ENCODE measurements around the gene CST2. TPM values are rescaled to one million over a fixed set of nuclear protein-coding genes. Genes with fewer than 3 reads are reported as not detected.
"Not testable (repeated sequence)": the region's sequence is repeated elsewhere in the genome, so short reads cannot be mapped to it uniquely, and the experiment has no call there.

CST2 gene
- total and polyA plus RNA-seq, 2 donors (not counting 3 experiments of a cell fraction or from before 2014, with no cell fraction given), result not detected

DNA sequence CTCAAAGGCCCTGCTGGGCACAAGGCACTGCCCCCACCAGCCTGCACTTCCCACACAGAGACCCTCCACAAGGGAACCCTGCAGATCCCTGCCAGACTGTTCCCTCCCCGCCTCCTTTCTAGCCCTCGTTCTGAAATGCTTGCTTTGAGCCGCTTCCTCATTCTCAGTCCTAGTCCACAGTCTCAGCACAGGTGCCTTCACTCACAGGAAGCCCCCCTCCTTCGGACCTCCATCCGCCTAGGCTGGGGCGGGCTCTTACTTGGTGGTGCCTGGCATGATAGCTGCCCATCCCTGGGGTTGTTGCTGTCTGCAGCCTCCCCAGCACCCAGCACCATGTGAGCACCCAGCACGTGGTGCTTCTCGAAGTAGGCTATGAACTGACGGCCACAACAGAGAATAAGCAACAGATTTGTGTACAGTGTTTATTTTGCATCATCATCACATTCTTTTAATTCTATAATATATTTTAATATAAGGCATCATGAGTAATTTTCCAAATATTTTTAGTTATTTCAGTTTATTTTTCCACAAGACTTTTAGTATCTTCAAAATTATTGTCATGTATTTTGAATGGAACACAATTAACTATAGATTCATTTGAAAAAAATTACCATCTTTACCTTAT lies 40.7 kb upstream of the CST2 start:
- Histone ChIP-seq H3K27me3 (ENCODE audit: control insufficient read depth in 2 of 2, insufficient read depth in 2 of 2, low read length in 2 of 2) (peaks cover 2 to 8% of the 10 kb centered on the region in 2 experiments), H3K4me1 (ENCODE audit: control insufficient read depth, extremely low read depth, insufficient read depth, low read length) (no peaks in the 10 kb centered on the region), H3K9me3 (replicated peaks; ENCODE audit: control insufficient read depth, insufficient read depth, low read length) (no peaks in the 10 kb centered on the region), H3K9ac (replicated peaks; ENCODE audit: extremely low read depth, insufficient read depth, low read length) (no peak overlapping the region), H3K36me3 (ENCODE audit: control insufficient read depth in 2 of 2, extremely low read depth in 1 of 2, insufficient read depth in 2 of 2, low read length in 2 of 2) (no peaks in the 10 kb centered on the region), H3K4me2 (ENCODE audit: insufficient read depth, low read length) (no peak overlapping the region), H4K20me1 (replicated peaks; ENCODE audit: control insufficient read depth, extremely low read depth, insufficient read depth, low read length) (no peaks in the 10 kb centered on the region), H3K79me2 (ENCODE audit: control insufficient read depth, insufficient read depth, low read length) (no peaks in the 10 kb centered on the region), H3K4me3 (replicated peaks in 1 of 3; ENCODE audit: insufficient read depth in 1 of 3, low read depth in 1 of 3, low read length in 3 of 3) (no peak overlapping the region), H2AFZ (ENCODE audit: low read depth, low read length) (no peak overlapping the region), H3K9me1 (replicated peaks; ENCODE audit: control insufficient read depth, extremely low read depth, insufficient read depth, low read length) (no peaks in the 10 kb centered on the region), H3K27ac (ENCODE audit: insufficient read depth, low read depth, low read length) (no peak overlapping the region)
- BruUV-seq (replicated peaks), result no TSS peak
- DNase-seq (ENCODE audit: low read depth, low spot score), result no peak
- TF ChIP-seq MAX (IDR thresholded peaks at IDR 0.05; ENCODE audit: insufficient read depth, insufficient read length) (no peak), MYC (IDR thresholded peaks at IDR 0.05; ENCODE audit: low read depth, low read length) (no peak), POLR2A (IDR thresholded peaks at IDR 0.05; ENCODE audit: low read depth, low read length) (no peak), POLR2AphosphoS5 (IDR thresholded peaks at IDR 0.05; ENCODE audit: insufficient read depth, low read depth, low read length) (no peak), GATA2 (IDR thresholded peaks at IDR 0.05; ENCODE audit: insufficient read depth, insufficient read length, low read depth, low read length) (no peak), JUN (IDR thresholded peaks at IDR 0.05; ENCODE audit: borderline replicate concordance, insufficient read depth, insufficient read length, low read depth) (no peak), EZH2 (IDR thresholded peaks at IDR 0.05; ENCODE audit: borderline replicate concordance, low read depth, low read length, severe bottlenecking) (no peak), FOS (IDR thresholded peaks at IDR 0.05; ENCODE audit: borderline replicate concordance, insufficient read depth, low read length) (no peak), CTCF (IDR thresholded peaks at IDR 0.05; ENCODE audit: extremely low read depth in 1 of 2, insufficient read depth in 1 of 2, low read depth in 1 of 2, low read length in 2 of 2) (no peak)
- intact Hi-C loops (cut with micrococcal nuclease) (no loop called here), dilution Hi-C loops (cut with MboI; ENCODE audit: extremely low pct_ligation_motif_present, low sequenced_read_pairs) (no loop called here)
- FAIRE-seq, result no peak
- ChIA-PET CTCF (no interaction called here), POLR2A (no interaction called here)

- H3K79me2 ChIP-seq (ENCODE audit: control insufficient read depth, insufficient read depth, low read length); intact Hi-C loops (cut with micrococcal nuclease); H3K36me3 ChIP-seq (ENCODE audit: control insufficient read depth in 2 of 2, extremely low read depth in 1 of 2, insufficient read depth in 2 of 2, low read length in 2 of 2); FAIRE-seq; CTCF ChIA-PET; DNase-seq (ENCODE audit: low read depth, low spot score); dilution Hi-C loops (cut with MboI; ENCODE audit: extremely low pct_ligation_motif_present, low sequenced_read_pairs); POLR2A ChIA-PET; H3K9me3 ChIP-seq (replicated peaks; ENCODE audit: control insufficient read depth, insufficient read depth, low read length); H3K9ac ChIP-seq (replicated peaks; ENCODE audit: extremely low read depth, insufficient read depth, low read length); H3K4me1 ChIP-seq (ENCODE audit: control insufficient read depth, extremely low read depth, insufficient read depth, low read length); H3K4me2 ChIP-seq (ENCODE audit: insufficient read depth, low read length); H4K20me1 ChIP-seq (replicated peaks; ENCODE audit: control insufficient read depth, extremely low read depth, insufficient read depth, low read length); H3K4me3 ChIP-seq (replicated peaks in 1 of 3; ENCODE audit: insufficient read depth in 1 of 3, low read depth in 1 of 3, low read length in 3 of 3); H3K27ac ChIP-seq (ENCODE audit: insufficient read depth, low read depth, low read length); H2AFZ ChIP-seq (ENCODE audit: low read depth, low read length); H3K9me1 ChIP-seq (replicated peaks; ENCODE audit: control insufficient read depth, extremely low read depth, insufficient read depth, low read length); BruUV-seq (replicated peaks); H3K27me3 ChIP-seq (ENCODE audit: control insufficient read depth in 2 of 2, insufficient read depth in 2 of 2, low read length in 2 of 2): not testable (repeated sequence)
Measured at GRCh38 chr20:23860771-23861170, 34.2 kb upstream of the CST2 start.

Data from endothelial cell of umbilical vein (primary cell).